Adrenal gland (tissue), 19 donors: ENCODE data around the gene IFT88. TPM values are rescaled to one million over a fixed set of nuclear protein-coding genes. Genes with fewer than 3 reads are reported as not detected.

Experiments
- DNase-seq, 7 donors: peaks; one replicate each; pipeline ENCODE4 v3.0.0-alpha.2; 2019 to 2020
- H3K27ac ChIP-seq, 5 donors: fragments of 200-600 bp; sonication (generic) in 4 of 5; 1 replicate in 3 of 5; 2 replicates in 2 of 5; pipeline versions ENCODE4 v1.5.1 to v1.8.0; 2016 to 2020; ENCODE audit warnings: mild to moderate bottlenecking in 1 of 5
- H3K27me3 ChIP-seq: fragments of 200-600 bp; 2 replicates; pipeline ENCODE4 v1.8.0; 2021
- H3K36me3 ChIP-seq, 2 donors: fragments of 200-600 bp; replicated peaks in 1 of 2; 1 replicate in 1 of 2; 2 replicates in 1 of 2; pipeline versions ENCODE4 v1.5.1 to v1.8.0; 2018 to 2022
- H3K4me1 ChIP-seq, 2 donors: fragments of 200-600 bp; replicated peaks in 1 of 2; 1 replicate in 1 of 2; 2 replicates in 1 of 2; pipeline versions ENCODE4 v1.5.1 to v1.8.0; 2018 to 2021
- H3K4me3 ChIP-seq, 4 donors: fragments of 200-600 bp; sonication (generic) in 3 of 4; one replicate each; pipeline ENCODE4 v1.5.1; 2016 to 2018
- H3K9me3 ChIP-seq, 3 donors: fragments of 200-600 bp; sonication (generic) in 1 of 3; replicated peaks in 1 of 3; 1 replicate in 2 of 3; 2 replicates in 1 of 3; pipeline versions ENCODE4 v1.5.1 to v1.8.0; 2016 to 2021
- POLR2A ChIP-seq, 2 donors: fragments of 450-650 bp; IDR thresholded peaks; one replicate each; pipeline ENCODE4 v1.6.1; 2017; ENCODE audit warnings: antibody characterized with exemption in 2 of 2, mild to moderate bottlenecking in 2 of 2, moderate library complexity in 1 of 2
- WGBS, 4 donors: extraction: QIAGEN DNeasy Blood & Tissue Kit in 2 of 4; methylation state at CpG; one replicate each; pipeline versions ENCODE4 v1.1.5 to v1.1.7; 2013 to 2017; 5-methylcytosine and 5-hydroxymethylcytosine counted together
- intact Hi-C, 2 donors: fragments of 100-400 bp; cut with DNase I; formaldehyde crosslinking; loops; one replicate each; pipeline versions ENCODE4 v1.14.1 to v1.15.0; 2022 to 2023
- long read RNA-seq, 10 donors: library from polyadenylated mRNA in 3 of 10; unstranded in 2 of 10; stranded (forward) in 1 of 10; transcript quantifications; one replicate each; pipeline ENCODE4 v2.0.0 and lab custom pipeline, GENCODE V29; 2021 to 2026
- polyA plus RNA-seq, 3 donors: library from polyadenylated mRNA; stranded (reverse); fragments of 200-250 nt in 2 of 3; fragments of 350-450 nt in 1 of 3; fragmentation: Illumina TruSeq in 1 of 3; extraction: RNeasy Lipid Tissue Mini Kit (QIAGEN cat#74804) in 1 of 3; gene quantifications; one replicate each; pipeline ENCODE4 v1.2.3, GENCODE V29; 2013 to 2014
- total RNA-seq, 9 donors: library from RNA; depleted of rRNA in 4 of 9; stranded (reverse); fragments of >200 nt in 4 of 9; fragments of 120-200 nt in 1 of 9; fragmentation: NEBNext Ultra II Directional in 1 of 9; extraction: Animal tissue kit (Norgen Biotek cat#: 25700) in 1 of 9; gene quantifications; one replicate each; pipeline versions ENCODE4 v1.1.0 to v1.2.4, GENCODE V29; 2013 to 2023
- TF ChIP-seq, protein P1 (sequence below), 6 experiments: fragments of 450-650 bp in 4 of 6; fragments of 200-600 bp in 2 of 6; sonication (generic) in 1 of 6; IDR thresholded peaks; 1 replicate in 5 of 6; 2 replicates in 1 of 6; pipeline versions ENCODE4 v1.5.1 to v1.8.0; 2016 to 2021; ENCODE audit warnings: antibody characterized with exemption in 6 of 6, mild to moderate bottlenecking in 2 of 6, moderate library complexity in 1 of 6
- donor health status: healthy with polysubstance abuse.
- donor health status: Bipolar disorder and iron deficiency.
- donor health status: DM: yes; HTN: yes; CAD: no.
- donor health status: DM: no; HTN: no; CAD: no.
- donor health status: DM: no; HTN: no; CAD: no.
- donor health status: DM: yes; HTN: yes; CAD: no.

IFT88 gene, protein sequence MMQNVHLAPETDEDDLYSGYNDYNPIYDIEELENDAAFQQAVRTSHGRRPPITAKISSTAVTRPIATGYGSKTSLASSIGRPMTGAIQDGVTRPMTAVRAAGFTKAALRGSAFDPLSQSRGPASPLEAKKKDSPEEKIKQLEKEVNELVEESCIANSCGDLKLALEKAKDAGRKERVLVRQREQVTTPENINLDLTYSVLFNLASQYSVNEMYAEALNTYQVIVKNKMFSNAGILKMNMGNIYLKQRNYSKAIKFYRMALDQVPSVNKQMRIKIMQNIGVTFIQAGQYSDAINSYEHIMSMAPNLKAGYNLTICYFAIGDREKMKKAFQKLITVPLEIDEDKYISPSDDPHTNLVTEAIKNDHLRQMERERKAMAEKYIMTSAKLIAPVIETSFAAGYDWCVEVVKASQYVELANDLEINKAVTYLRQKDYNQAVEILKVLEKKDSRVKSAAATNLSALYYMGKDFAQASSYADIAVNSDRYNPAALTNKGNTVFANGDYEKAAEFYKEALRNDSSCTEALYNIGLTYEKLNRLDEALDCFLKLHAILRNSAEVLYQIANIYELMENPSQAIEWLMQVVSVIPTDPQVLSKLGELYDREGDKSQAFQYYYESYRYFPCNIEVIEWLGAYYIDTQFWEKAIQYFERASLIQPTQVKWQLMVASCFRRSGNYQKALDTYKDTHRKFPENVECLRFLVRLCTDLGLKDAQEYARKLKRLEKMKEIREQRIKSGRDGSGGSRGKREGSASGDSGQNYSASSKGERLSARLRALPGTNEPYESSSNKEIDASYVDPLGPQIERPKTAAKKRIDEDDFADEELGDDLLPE
- total RNA-seq (10 to 100 TPM in 7 of 9 donors, 1 to 10 TPM in 2; 7.0 to 22.9 (median 12.3) TPM), polyA plus RNA-seq (10 to 100 TPM; 14.8 to 21.2 (median 20.4) TPM)
- long read RNA-seq, donor 1: 0 reads
- long read RNA-seq, donor 2, partial matches to known transcripts: 0 of 1 reads
- long read RNA-seq, donor 2, other reads (novel, unspliced or antisense): 0 of 1 reads
- long read RNA-seq, donor 3: 0 reads
- long read RNA-seq, donor 4, partial matches to known transcripts: 8 of 12 reads
- long read RNA-seq, donor 4, other reads (novel, unspliced or antisense): 4 of 12 reads
- long read RNA-seq, donor 5, transcript IFT88-202 (26 exons, 2,856 nt): major isoform, 5 of 27 reads
- long read RNA-seq, donor 5, partial matches to known transcripts: 3 of 27 reads
- long read RNA-seq, donor 5, other reads (novel, unspliced or antisense): 18 of 27 reads
- long read RNA-seq, donor 6, partial matches to known transcripts: 11 of 21 reads
- long read RNA-seq, donor 6, other reads (novel, unspliced or antisense): 9 of 21 reads
- long read RNA-seq, donor 7: 0 reads
- long read RNA-seq, donor 8: 0 reads
- long read RNA-seq, donor 9, partial matches to known transcripts: 0 of 1 reads
- long read RNA-seq, donor 9, other reads (novel, unspliced or antisense): 0 of 1 reads
- long read RNA-seq, donor 10, partial matches to known transcripts: 0 of 2 reads
- long read RNA-seq, donor 10, other reads (novel, unspliced or antisense): 0 of 2 reads

DNA sequence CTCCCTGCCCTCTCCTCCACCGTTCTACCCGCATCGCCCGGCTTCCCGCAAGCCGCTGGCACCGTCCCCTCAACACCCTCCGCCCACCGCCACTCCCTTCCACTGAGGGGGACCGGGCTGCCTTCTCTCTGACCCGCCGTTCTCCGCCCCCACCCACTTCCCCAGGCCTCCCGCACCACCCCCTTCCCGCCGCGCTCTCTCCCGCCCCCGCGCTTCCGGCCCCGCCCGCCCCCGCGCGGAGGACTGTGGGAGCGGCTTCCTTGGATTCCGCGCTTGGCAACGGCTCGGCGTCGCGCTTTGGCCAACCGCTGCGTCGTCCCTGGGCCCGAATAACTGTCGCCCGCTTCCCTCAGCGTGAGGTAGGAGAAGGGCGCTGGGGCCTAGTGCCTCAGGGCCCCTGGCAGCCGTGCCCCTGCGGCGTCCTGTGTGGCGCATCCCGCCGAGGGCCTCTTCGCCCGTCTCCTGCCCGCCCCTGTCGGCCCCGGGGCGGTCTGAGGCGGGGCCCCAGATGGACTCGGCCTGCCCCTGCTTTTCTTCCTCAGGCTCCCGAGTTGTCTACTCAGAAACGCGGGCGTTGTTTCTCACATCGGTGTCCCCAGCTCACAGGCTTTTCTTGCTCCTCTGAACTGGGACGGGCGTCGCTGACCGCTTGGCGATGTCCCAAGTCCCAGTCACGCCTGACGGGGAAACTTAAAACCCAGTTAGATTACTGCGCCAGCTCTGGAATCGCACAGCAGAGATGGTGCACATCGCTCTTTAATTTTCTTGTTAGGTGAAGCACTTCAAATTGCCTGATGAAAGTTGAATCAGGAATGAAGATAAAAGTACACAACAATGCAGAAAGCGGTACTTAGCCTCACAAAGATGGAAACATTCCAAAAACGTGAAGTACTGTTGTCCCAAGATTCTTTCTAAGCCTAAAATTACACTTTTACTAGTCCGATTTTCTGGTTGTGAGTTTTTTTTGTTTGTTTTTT is at the start of gene IFT88:
Gene IFT88 (plus strand): TSS at position 260 of the 977 bp plus-strand sequence. CDS start 7,229 bp downstream, outside the sequence.
- H3K27me3 ChIP-seq: no peaks in the 10 kb centered on the region
- peak; percentile 88 to 93 (median 91) for DNase-seq
- peaks cover 4 to 11% of the 10 kb centered on the region in 2 donors for H3K4me1 ChIP-seq
- H3K9me3 ChIP-seq: no peaks in the 10 kb centered on the region
- no peaks in the 10 kb centered on the region for H3K36me3 ChIP-seq
- H3K27ac ChIP-seq: peak within 1 kb of the TSS; percentile 90 to 98 (median 96)
- intact Hi-C loops: no loop called here
- H3K4me3 ChIP-seq: peak within 1 kb of the TSS; percentile 5 to 84 (median 56)
- TF ChIP-seq, protein P1, sequence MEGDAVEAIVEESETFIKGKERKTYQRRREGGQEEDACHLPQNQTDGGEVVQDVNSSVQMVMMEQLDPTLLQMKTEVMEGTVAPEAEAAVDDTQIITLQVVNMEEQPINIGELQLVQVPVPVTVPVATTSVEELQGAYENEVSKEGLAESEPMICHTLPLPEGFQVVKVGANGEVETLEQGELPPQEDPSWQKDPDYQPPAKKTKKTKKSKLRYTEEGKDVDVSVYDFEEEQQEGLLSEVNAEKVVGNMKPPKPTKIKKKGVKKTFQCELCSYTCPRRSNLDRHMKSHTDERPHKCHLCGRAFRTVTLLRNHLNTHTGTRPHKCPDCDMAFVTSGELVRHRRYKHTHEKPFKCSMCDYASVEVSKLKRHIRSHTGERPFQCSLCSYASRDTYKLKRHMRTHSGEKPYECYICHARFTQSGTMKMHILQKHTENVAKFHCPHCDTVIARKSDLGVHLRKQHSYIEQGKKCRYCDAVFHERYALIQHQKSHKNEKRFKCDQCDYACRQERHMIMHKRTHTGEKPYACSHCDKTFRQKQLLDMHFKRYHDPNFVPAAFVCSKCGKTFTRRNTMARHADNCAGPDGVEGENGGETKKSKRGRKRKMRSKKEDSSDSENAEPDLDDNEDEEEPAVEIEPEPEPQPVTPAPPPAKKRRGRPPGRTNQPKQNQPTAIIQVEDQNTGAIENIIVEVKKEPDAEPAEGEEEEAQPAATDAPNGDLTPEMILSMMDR (IDR thresholded peaks at IDR 0.05): peak in 2 of 6 experiments; percentile 13 to 17
- peak; percentile 67 to 85 for TF ChIP-seq POLR2A (IDR thresholded peaks at IDR 0.05)
- WGBS, 4 donors: 0 to 1% (median 1%) methylated on average over 18 to 74 of the region's 74 CpGs

DNA sequence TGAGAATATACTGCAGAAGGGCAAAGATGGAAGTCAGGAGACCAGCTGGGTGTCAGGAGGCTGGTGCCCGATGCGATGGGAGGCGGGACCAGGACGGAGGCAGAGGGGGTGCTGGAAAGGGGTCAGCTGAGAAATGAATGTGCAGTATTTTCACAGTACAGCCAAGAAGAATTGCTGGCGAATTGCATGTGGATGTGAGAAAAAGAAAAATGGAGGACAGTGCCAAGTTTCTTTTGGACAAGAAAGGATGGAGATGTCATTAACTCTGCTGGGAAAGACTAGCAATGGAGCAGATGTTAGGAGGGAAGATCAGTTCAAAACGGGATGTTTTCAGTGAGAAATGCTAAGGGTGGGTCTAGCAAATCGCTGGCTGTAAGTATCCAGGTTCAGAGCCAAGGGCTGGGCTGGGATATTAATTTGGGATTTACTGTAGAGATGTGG is 48.3 kb upstream of the IFT88 start:
- WGBS, 4 donors: 67 to 80% (median 71%) methylated on average over 7 of the region's 7 CpGs
- peak in 1 of 7 donors; percentile 4 for DNase-seq
- Histone ChIP-seq H3K4me1 (no peaks in the 10 kb centered on the region), H3K4me3 (no peak overlapping the region), H3K27me3 (no peaks in the 10 kb centered on the region), H3K9me3 (no peaks in the 10 kb centered on the region), H3K36me3 (no peaks in the 10 kb centered on the region), H3K27ac (no peak overlapping the region)
- TF ChIP-seq, protein P1 (IDR thresholded peaks at IDR 0.05): no peak
- no peak for TF ChIP-seq POLR2A (IDR thresholded peaks at IDR 0.05)
- intact Hi-C loops: no loop called here

DNA sequence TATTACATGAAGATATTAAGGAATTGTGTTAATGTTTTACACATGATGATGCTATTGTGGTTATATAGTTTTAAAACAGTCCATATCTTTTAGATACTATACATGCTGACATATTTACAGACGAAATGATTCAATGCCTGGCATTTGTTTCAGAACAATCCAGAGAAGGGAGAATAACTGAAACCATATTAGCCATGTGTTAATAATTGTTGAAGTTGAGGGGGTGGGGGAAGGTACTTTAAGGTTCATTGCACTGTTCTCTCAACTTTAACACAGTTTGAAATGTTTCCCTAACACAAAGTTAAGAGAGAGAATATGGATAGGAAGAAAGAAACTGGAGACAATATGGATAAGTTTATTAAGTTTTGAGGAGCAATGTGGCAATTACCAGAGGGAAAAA is 47.1 kb upstream of the IFT88 start:
- Histone ChIP-seq H3K36me3 (no peaks in the 10 kb centered on the region), H3K27ac (no peak overlapping the region), H3K9me3 (no peaks in the 10 kb centered on the region), H3K27me3 (no peaks in the 10 kb centered on the region), H3K4me1 (no peaks in the 10 kb centered on the region), H3K4me3 (no peak overlapping the region)
- intact Hi-C loops: no loop called here
- no peak for DNase-seq
- TF ChIP-seq POLR2A (IDR thresholded peaks at IDR 0.05): no peak
- TF ChIP-seq, protein P1 (IDR thresholded peaks at IDR 0.05): no peak
- WGBS, 4 donors: 88 to 94% (median 90%) methylated on average over 1 of the region's 1 CpG
